Esophagus muscularis mucosa (tissue), 4 donors: ENCODE measurements around the gene NSMCE1. TPM values are rescaled to one million over a fixed set of nuclear protein-coding genes. Genes with fewer than 3 reads are reported as not detected.

ENCODE experiments used
- DNase-seq: peaks from one replicate; pipeline ENCODE4 v3.0.0-alpha.2; 2017; ENCODE audit errors: extremely low spot score
- H3K27ac ChIP-seq, 4 donors: fragments of 200-600 bp; sonication (generic); replicated peaks in 1 of 4; 1 replicate in 3 of 4; 2 replicates in 1 of 4; pipeline ENCODE4 v1.5.1; 2016 to 2019; ENCODE audit warnings: mild to moderate bottlenecking in 1 of 4
- H3K27me3 ChIP-seq, 4 donors: fragments of 200-600 bp; sonication (generic); one replicate each; pipeline versions ENCODE4 v1.5.1 to v1.6.0; 2016 to 2019
- H3K36me3 ChIP-seq, 4 donors: fragments of 200-600 bp; sonication (generic); one replicate each; pipeline ENCODE4 v1.5.1; 2016 to 2019
- H3K4me1 ChIP-seq, 4 donors: fragments of 200-600 bp; sonication (generic); one replicate each; pipeline ENCODE4 v1.5.1; 2016 to 2019
- H3K4me3 ChIP-seq, 4 donors: fragments of 200-600 bp; sonication (generic); 1 replicate in 2 of 4; 2 replicates in 2 of 4; pipeline ENCODE4 v1.5.1; 2016 to 2019; ENCODE audit warnings: mild to moderate bottlenecking in 4 of 4, moderate library complexity in 1 of 4
- H3K9me3 ChIP-seq, 4 donors: fragments of 200-600 bp; sonication (generic); 1 replicate in 3 of 4; 2 replicates in 1 of 4; pipeline ENCODE4 v1.5.1; 2016 to 2019
- EP300 ChIP-seq: sonication (generic); formaldehyde crosslinking; IDR thresholded peaks from one replicate; pipeline ENCODE4 v1.6.1; 2017; ENCODE audit warnings: antibody characterized with exemption
- POLR2A ChIP-seq: fragments of 450-650 bp; IDR thresholded peaks from one replicate; pipeline ENCODE4 v1.6.1; 2017; ENCODE audit warnings: antibody characterized with exemption, moderate library complexity, mild to moderate bottlenecking, low read depth
- POLR2AphosphoS5 ChIP-seq, 2 donors: sonication (generic); formaldehyde crosslinking; IDR thresholded peaks; one replicate each; pipeline ENCODE4 v1.6.1; 2017; ENCODE audit warnings: antibody characterized with exemption in 2 of 2
- WGBS: methylation state at CpG from one replicate; pipeline ENCODE4 v1.1.5; 2018; 5-methylcytosine and 5-hydroxymethylcytosine counted together
- intact Hi-C: fragments of 100-400 bp; cut with DNase I; formaldehyde crosslinking; loops from one replicate; pipeline ENCODE4 v1.15.1; 2023
- total RNA-seq, 4 donors: library from RNA; depleted of rRNA; stranded (reverse); fragments of >200 nt; gene quantifications; one replicate each; pipeline versions ENCODE4 v1.1.0 to v1.2.1, GENCODE V29; 2016
- TF ChIP-seq, protein P1 (sequence below), 3 experiments: fragments of 200-600 bp in 2 of 3; fragments of 450-650 bp in 1 of 3; sonication (generic) in 2 of 3; IDR thresholded peaks; one replicate each; pipeline ENCODE4 v1.5.1; 2017 to 2019; ENCODE audit warnings: antibody characterized with exemption in 3 of 3, mild to moderate bottlenecking in 2 of 3, moderate library complexity in 1 of 3

The NSMCE1 gene
- total RNA-seq, 4 donors from 2014 or later: 49.7 to 68.8 (median 64.0) TPM

DNA sequence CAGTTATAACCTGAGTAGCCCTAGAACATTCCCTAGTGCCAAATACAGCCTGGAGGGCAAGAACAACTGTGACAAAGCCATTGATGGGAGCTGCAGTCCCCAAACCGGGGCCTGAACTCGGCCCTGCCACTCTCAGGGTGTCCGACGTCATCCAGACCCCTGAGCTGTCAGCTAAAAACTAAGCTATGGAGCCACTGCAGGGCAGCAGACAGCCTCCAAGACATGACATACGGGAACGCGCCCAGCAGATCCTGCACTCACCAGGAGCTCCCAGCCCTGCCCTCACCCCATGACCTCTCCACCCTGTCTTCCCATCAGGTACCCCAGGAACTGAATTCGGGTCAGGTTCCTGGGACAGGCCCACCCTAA is 36.9 kb downstream of the NSMCE1 start:
- 93% methylated on average over 7 of the region's 8 CpGs for WGBS
- intact Hi-C loops: no loop called here
- H3K9me3 ChIP-seq: no peaks in the 10 kb centered on the region
- no peaks in the 10 kb centered on the region for H3K27me3 ChIP-seq
- no peak overlapping the region for H3K4me3 ChIP-seq
- peaks cover 37 to 45% (median 42%) of the 10 kb centered on the region in 4 donors for H3K4me1 ChIP-seq
- no peak for DNase-seq
- TF ChIP-seq POLR2AphosphoS5 (IDR thresholded peaks at IDR 0.05) (no peak), POLR2A (no peak), EP300 (no peak)
- TF ChIP-seq, protein P1, sequence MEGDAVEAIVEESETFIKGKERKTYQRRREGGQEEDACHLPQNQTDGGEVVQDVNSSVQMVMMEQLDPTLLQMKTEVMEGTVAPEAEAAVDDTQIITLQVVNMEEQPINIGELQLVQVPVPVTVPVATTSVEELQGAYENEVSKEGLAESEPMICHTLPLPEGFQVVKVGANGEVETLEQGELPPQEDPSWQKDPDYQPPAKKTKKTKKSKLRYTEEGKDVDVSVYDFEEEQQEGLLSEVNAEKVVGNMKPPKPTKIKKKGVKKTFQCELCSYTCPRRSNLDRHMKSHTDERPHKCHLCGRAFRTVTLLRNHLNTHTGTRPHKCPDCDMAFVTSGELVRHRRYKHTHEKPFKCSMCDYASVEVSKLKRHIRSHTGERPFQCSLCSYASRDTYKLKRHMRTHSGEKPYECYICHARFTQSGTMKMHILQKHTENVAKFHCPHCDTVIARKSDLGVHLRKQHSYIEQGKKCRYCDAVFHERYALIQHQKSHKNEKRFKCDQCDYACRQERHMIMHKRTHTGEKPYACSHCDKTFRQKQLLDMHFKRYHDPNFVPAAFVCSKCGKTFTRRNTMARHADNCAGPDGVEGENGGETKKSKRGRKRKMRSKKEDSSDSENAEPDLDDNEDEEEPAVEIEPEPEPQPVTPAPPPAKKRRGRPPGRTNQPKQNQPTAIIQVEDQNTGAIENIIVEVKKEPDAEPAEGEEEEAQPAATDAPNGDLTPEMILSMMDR (IDR thresholded peaks at IDR 0.05): no peak
- H3K27ac ChIP-seq: no peak overlapping the region
- H3K36me3 ChIP-seq: peaks cover 23 to 60% (median 40%) of the 10 kb centered on the region in 4 donors

DNA sequence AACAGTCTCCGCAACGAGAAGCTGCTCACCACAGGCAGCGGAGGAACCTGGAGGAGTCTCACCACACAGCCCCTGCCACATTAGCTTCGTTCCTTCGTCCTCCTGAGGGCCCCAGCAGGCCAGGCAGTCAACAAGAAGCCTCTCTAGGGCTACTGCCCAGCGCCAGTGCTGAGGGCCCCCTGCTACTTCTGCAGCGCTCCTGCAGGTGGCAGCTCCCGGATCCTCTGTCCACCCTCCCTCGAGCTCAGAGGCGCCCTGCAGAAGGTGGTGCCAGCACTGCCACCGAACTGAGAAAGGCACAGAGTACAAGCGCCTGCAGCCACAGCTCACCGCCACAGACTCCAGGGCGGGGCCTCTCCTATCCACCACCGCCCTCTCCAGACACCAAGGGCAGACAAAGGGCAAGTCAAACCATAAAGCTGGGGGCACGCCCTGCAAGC is 38.0 kb downstream of the NSMCE1 start:
- TF ChIP-seq, protein P1 (IDR thresholded peaks at IDR 0.05): no peak
- TF ChIP-seq EP300 (no peak), POLR2A (no peak), POLR2AphosphoS5 (IDR thresholded peaks at IDR 0.05) (no peak)
- H3K9me3 ChIP-seq: no peaks in the 10 kb centered on the region
- DNase-seq: no peak
- no peaks in the 10 kb centered on the region for H3K27me3 ChIP-seq
- H3K27ac ChIP-seq: no peak overlapping the region
- H3K4me1 ChIP-seq: peaks cover 28 to 34% (median 32%) of the 10 kb centered on the region in 4 donors
- peaks cover 23 to 70% (median 47%) of the 10 kb centered on the region in 4 donors for H3K36me3 ChIP-seq
- H3K4me3 ChIP-seq: no peak overlapping the region
- 86% methylated on average over 8 of the region's 16 CpGs for WGBS
- intact Hi-C loops: no loop called here

- Histone ChIP-seq H3K4me1 (peaks cover 22 to 28% (median 25%) of the 10 kb centered on the region in 4 donors), H3K27ac (no peak overlapping the region), H3K4me3 (no peak overlapping the region), H3K27me3 (no peaks in the 10 kb centered on the region), H3K9me3 (no peaks in the 10 kb centered on the region), H3K36me3 (peaks cover 25 to 76% (median 50%) of the 10 kb centered on the region in 4 donors)
- WGBS: 93% methylated on average over 15 of the region's 18 CpGs
- no peak for DNase-seq
- intact Hi-C loops: no loop called here
- TF ChIP-seq POLR2AphosphoS5 (IDR thresholded peaks at IDR 0.05): no peak
These were observed 38.6 kb downstream of the NSMCE1 start for GRCh38 chr16:27229891-27230470.

DNA sequence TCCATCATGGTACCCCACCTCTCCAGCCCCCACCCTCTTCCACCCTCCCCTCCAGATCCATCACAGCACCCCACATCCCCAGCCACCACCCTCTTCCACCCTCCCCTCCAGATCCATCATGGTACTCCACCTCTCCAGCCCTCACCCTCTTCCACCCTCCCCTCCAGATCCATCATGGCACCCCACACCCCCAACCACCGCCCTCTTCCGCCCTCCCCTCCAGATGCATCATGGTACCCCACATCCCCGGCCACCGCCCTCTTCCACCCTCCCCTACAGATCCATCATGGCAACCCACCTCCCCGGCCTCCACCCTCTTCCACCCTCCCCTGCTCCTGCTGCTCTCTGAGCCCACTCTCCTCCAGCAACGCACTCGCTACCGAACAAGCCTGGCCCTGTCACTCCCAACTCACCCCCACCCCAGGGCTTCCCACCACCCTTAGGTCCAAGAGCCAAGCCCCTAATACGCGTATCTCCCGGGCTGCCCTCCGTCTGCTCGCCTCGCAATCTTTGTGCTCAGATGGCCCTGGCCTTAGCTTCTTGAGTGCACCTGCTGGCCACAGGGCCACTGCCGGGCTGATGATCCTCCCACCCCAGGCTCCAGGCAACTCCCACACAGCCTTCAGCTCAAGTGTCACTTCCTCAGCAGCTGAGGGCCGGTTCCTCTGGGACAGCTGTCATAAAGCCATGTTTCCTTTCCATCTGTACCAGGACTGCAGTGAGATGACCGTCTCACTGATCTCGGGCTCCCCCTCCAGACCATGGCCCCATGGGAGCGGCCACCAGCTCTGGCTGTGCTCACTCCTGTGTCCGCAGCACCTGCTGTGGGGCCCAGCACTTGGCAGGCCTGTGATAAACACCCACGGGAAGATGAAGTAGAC is 39.7 kb downstream of the NSMCE1 start:
- peaks cover 30 to 81% (median 58%) of the 10 kb centered on the region in 4 donors for H3K36me3 ChIP-seq
- H3K27me3 ChIP-seq: no peaks in the 10 kb centered on the region
- WGBS: 81% methylated on average over 21 of the region's 21 CpGs
- peak in 1 of 2 donors; percentile 6 for TF ChIP-seq POLR2AphosphoS5 (IDR thresholded peaks at IDR 0.05)
- TF ChIP-seq, protein P1 (IDR thresholded peaks at IDR 0.05): no peak
- no peak overlapping the region for H3K4me3 ChIP-seq
- no peak overlapping the region for H3K27ac ChIP-seq
- intact Hi-C loops: no loop called here
- peaks cover 15 to 22% (median 17%) of the 10 kb centered on the region in 4 donors for H3K4me1 ChIP-seq
- H3K9me3 ChIP-seq: no peaks in the 10 kb centered on the region
- no peak for DNase-seq

GRCh38 chr16:27228045-27228444 is 40.5 kb downstream of the NSMCE1 start:
- TF ChIP-seq, protein P1 (IDR thresholded peaks at IDR 0.05): no peak
- TF ChIP-seq POLR2AphosphoS5 (IDR thresholded peaks at IDR 0.05) (no peak), EP300 (no peak), POLR2A (no peak)
- no peaks in the 10 kb centered on the region for H3K9me3 ChIP-seq
- intact Hi-C loops: no loop called here
- 75% methylated on average over 11 of the region's 12 CpGs for WGBS
- H3K27ac ChIP-seq: no peak overlapping the region
- peaks cover 19 to 28% (median 22%) of the 10 kb centered on the region in 4 donors for H3K4me1 ChIP-seq
- H3K36me3 ChIP-seq: peaks cover 30 to 77% (median 51%) of the 10 kb centered on the region in 4 donors
- no peak for DNase-seq
- no peaks in the 10 kb centered on the region for H3K27me3 ChIP-seq
- H3K4me3 ChIP-seq: no peak overlapping the region
